ENCODE measurements around the gene CPNE1.

CPNE1 gene

GRCh38 chr20:35582131-35582530, 82.6 kb downstream of the CPNE1 start:
- H3K4me3 Mint-ChIP-seq = no peak overlapping the region
- DNase-seq = no peak
- no peaks in the 10 kb centered on the region for H3K9me3 Mint-ChIP-seq
- CTCF ChIA-PET = no interaction called here
- no peaks in the 10 kb centered on the region for H3K36me3 Mint-ChIP-seq
- no peak overlapping the region for H3K27ac Mint-ChIP-seq
- no peaks in the 10 kb centered on the region for H3K4me1 Mint-ChIP-seq
- H3K27me3 Mint-ChIP-seq = peaks cover 25% of the 10 kb centered on the region

GRCh38 chr20:35579196-35579595, 85.5 kb downstream of the CPNE1 start:
- peaks cover 31% of the 10 kb centered on the region for H3K27me3 Mint-ChIP-seq
- H3K27ac Mint-ChIP-seq = no peak overlapping the region
- H3K4me3 Mint-ChIP-seq = no peak overlapping the region
- DNase-seq = no peak
- CTCF ChIA-PET = no interaction called here
- H3K4me1 Mint-ChIP-seq = no peaks in the 10 kb centered on the region
- H3K9me3 Mint-ChIP-seq = no peaks in the 10 kb centered on the region
- no peaks in the 10 kb centered on the region for H3K36me3 Mint-ChIP-seq

GRCh38 chr20:35578469-35578868, 86.2 kb downstream of the CPNE1 start:
- CTCF ChIA-PET = no interaction called here
- Mint-ChIP-seq H3K27ac (no peak overlapping the region), H3K9me3 (no peaks in the 10 kb centered on the region), H3K4me3 (no peak overlapping the region), H3K4me1 (no peaks in the 10 kb centered on the region), H3K36me3 (no peaks in the 10 kb centered on the region), H3K27me3 (peaks cover 31% of the 10 kb centered on the region)
- no peak for DNase-seq

GRCh38 chr20:35576816-35577215, 87.9 kb downstream of the CPNE1 start:
- no peak for DNase-seq
- Mint-ChIP-seq H3K27ac (no peak overlapping the region), H3K4me3 (no peak overlapping the region)

More at GRCh38 chr20:35576816-35577215, 87.9 kb downstream of the CPNE1 start:
- peaks cover 5% of the 10 kb centered on the region for H3K9me3 Mint-ChIP-seq
- no peaks in the 10 kb centered on the region for H3K4me1 Mint-ChIP-seq
- CTCF ChIA-PET = no interaction called here
- H3K27me3 Mint-ChIP-seq = peaks cover 24% of the 10 kb centered on the region
- H3K36me3 Mint-ChIP-seq = peaks cover 2% of the 10 kb centered on the region
